HFFc6 (cell line): ENCODE data around the gene TUBGCP4. TPM values are rescaled to one million over a fixed set of nuclear protein-coding genes. Genes with fewer than 3 reads are reported as not detected.

Experiments
- DNase-seq: peaks from one replicate; pipeline ENCODE4 v3.0.0-alpha.2; 2018
- H3K27ac Mint-ChIP-seq: 2 replicates; pipeline ENCODE4 v1.8.0; 2020; ENCODE audit warnings: mild to moderate bottlenecking, mixed read lengths
- H3K27me3 Mint-ChIP-seq: 2 replicates; pipeline ENCODE4 v1.8.0; 2021; ENCODE audit warnings: mild to moderate bottlenecking, moderate library complexity, mixed read lengths; ENCODE audit not compliant: insufficient read depth
- H3K36me3 Mint-ChIP-seq: 2 replicates; pipeline ENCODE4 v1.8.0; 2021; ENCODE audit warnings: low read depth, mixed read lengths
- H3K4me1 Mint-ChIP-seq: 2 replicates; pipeline ENCODE4 v1.8.0; 2020; ENCODE audit warnings: low read depth, mixed read lengths
- H3K4me3 Mint-ChIP-seq: 2 replicates; pipeline ENCODE4 v1.8.0; 2020; ENCODE audit warnings: mild to moderate bottlenecking, moderate library complexity, mixed read lengths
- H3K9me3 Mint-ChIP-seq: 2 replicates; pipeline ENCODE4 v1.8.0; 2020; ENCODE audit warnings: mild to moderate bottlenecking, mixed read lengths
- CTCF ChIP-seq: fragments of 200-600 bp; sonication (generic); IDR thresholded peaks from 2 replicates; pipeline ENCODE4 v1.5.0; 2021; ENCODE audit warnings: antibody characterized with exemption, mild to moderate bottlenecking
- total RNA-seq, 6 experiments: library from RNA; stranded (reverse); fragmentation: NEBNext Ultra II Directional; extraction: Animal tissue kit (Norgen Biotek cat#: 25700); gene quantifications; 2 replicates in 1 of 6; 3 replicates in 5 of 6; pipeline ENCODE4 v1.2.3, GENCODE V29; 2021

The TUBGCP4 gene
- total RNA-seq, 6 experiments from 2014 or later = 16.1 to 22.2 (median 18.7) TPM

- Mint-ChIP-seq H3K27ac (peak overlapping the region; percentile 6; the same call in 1 of the 2 replicates), H3K4me3 (no peak overlapping the region), H3K36me3 (peaks cover 66% of the 10 kb centered on the region), H3K9me3 (no peaks in the 10 kb centered on the region), H3K4me1 (peaks cover 10% of the 10 kb centered on the region), H3K27me3 (no peaks in the 10 kb centered on the region)
- no peak for TF ChIP-seq CTCF
- no peak for DNase-seq
Measured at GRCh38 chr15:43406189-43406588, 35.3 kb downstream of the TUBGCP4 start.

- Mint-ChIP-seq H3K27me3 (no peaks in the 10 kb centered on the region), H3K27ac (no peak overlapping the region), H3K4me1 (peaks cover 16% of the 10 kb centered on the region), H3K9me3 (no peaks in the 10 kb centered on the region), H3K36me3 (peaks cover 64% of the 10 kb centered on the region), H3K4me3 (no peak overlapping the region)
- DNase-seq = no peak
- TF ChIP-seq CTCF = no peak
Measured at GRCh38 chr15:43406808-43407207, 35.9 kb downstream of the TUBGCP4 start.

- TF ChIP-seq CTCF = no peak
- Mint-ChIP-seq H3K36me3 (peaks cover 66% of the 10 kb centered on the region), H3K4me3 (no peak overlapping the region), H3K27me3 (no peaks in the 10 kb centered on the region), H3K4me1 (peaks cover 29% of the 10 kb centered on the region), H3K27ac (peak overlapping the region; percentile 14; the same call in 1 of the 2 replicates), H3K9me3 (no peaks in the 10 kb centered on the region)
- DNase-seq = no peak
Measured at GRCh38 chr15:43408789-43409188, 37.9 kb downstream of the TUBGCP4 start.

- Mint-ChIP-seq H3K36me3 (peaks cover 66% of the 10 kb centered on the region), H3K27ac (peak overlapping the region; percentile 34), H3K4me1 (peaks cover 29% of the 10 kb centered on the region), H3K27me3 (no peaks in the 10 kb centered on the region), H3K9me3 (no peaks in the 10 kb centered on the region), H3K4me3 (no peak overlapping the region)
- DNase-seq = peak; percentile 48
- no peak for TF ChIP-seq CTCF
Measured at GRCh38 chr15:43410572-43411214, 39.8 kb downstream of the TUBGCP4 start.

GRCh38 chr15:43412096-43412495 is 41.2 kb downstream of the TUBGCP4 start:
- Mint-ChIP-seq H3K27me3 (no peaks in the 10 kb centered on the region), H3K4me3 (no peak overlapping the region), H3K4me1 (peaks cover 29% of the 10 kb centered on the region), H3K36me3 (peaks cover 69% of the 10 kb centered on the region), H3K9me3 (no peaks in the 10 kb centered on the region), H3K27ac (peak overlapping the region; percentile 29; the same call in 1 of the 2 replicates)
- TF ChIP-seq CTCF = no peak
- DNase-seq = no peak
